Vagina (tissue), 2 donors: ENCODE results near the gene IFT80. TPM values are rescaled to one million over a fixed set of nuclear protein-coding genes. Genes with fewer than 3 reads are reported as not detected.

ENCODE experiments used
- DNase-seq, 2 donors: peaks; one replicate each; pipeline ENCODE4 v3.0.0-alpha.2; 2017; ENCODE audit errors: extremely low spot score in 2 of 2
- H3K27ac ChIP-seq: fragments of 200-600 bp; sonication (generic); one replicate; pipeline ENCODE4 v1.5.1; 2019
- H3K27me3 ChIP-seq: fragments of 200-600 bp; sonication (generic); one replicate; pipeline ENCODE4 v1.5.1; 2019
- H3K36me3 ChIP-seq, 2 donors: fragments of 200-600 bp; sonication (generic); one replicate each; pipeline ENCODE4 v1.5.1; 2017 to 2019
- H3K4me1 ChIP-seq: fragments of 200-600 bp; sonication (generic); one replicate; pipeline ENCODE4 v1.5.1; 2019
- H3K4me3 ChIP-seq, 2 donors: fragments of 200-600 bp; sonication (generic); 1 replicate in 1 of 2; 2 replicates in 1 of 2; pipeline ENCODE4 v1.5.1; 2016 to 2019
- H3K9me3 ChIP-seq: fragments of 200-600 bp; sonication (generic); one replicate; pipeline ENCODE4 v1.5.1; 2019
- CTCF ChIP-seq, 3 experiments: fragments of 450-650 bp in 2 of 3; fragments of 200-600 bp in 1 of 3; sonication (generic) in 1 of 3; IDR thresholded peaks; one replicate each; pipeline ENCODE4 v1.5.1; 2017 to 2019; ENCODE audit warnings: antibody characterized with exemption in 3 of 3, mild to moderate bottlenecking in 2 of 3, moderate library complexity in 2 of 3
- POLR2A ChIP-seq, 2 donors: fragments of 450-650 bp; IDR thresholded peaks; one replicate each; pipeline ENCODE4 v1.6.1; 2017; ENCODE audit warnings: antibody characterized with exemption in 2 of 2, mild to moderate bottlenecking in 2 of 2, moderate library complexity in 2 of 2
- POLR2AphosphoS5 ChIP-seq, 2 donors: sonication (generic); formaldehyde crosslinking; IDR thresholded peaks; one replicate each; pipeline ENCODE4 v1.9.0; 2017; ENCODE audit warnings: antibody characterized with exemption in 2 of 2, mild to moderate bottlenecking in 2 of 2, low read depth in 1 of 2; ENCODE audit not compliant: insufficient read depth in 1 of 2
- intact Hi-C: fragments of 100-400 bp; cut with DNase I; formaldehyde crosslinking; loops from one replicate; pipeline ENCODE4 v1.15.1; 2023
- total RNA-seq: library from RNA; depleted of rRNA; stranded (reverse); fragments of >200 nt; gene quantifications from one replicate; pipeline ENCODE4 v1.2.3, GENCODE V29; 2016

IFT80 gene
- total RNA-seq, 1 donor from 2014 or later = 8.3 TPM

GRCh38 chr3:160440687-160441086 lies 41.7 kb upstream of the IFT80 start:
- TF ChIP-seq POLR2AphosphoS5 (IDR thresholded peaks at IDR 0.05; ENCODE audit: insufficient read depth in 1 of 2, low read depth in 1 of 2) (no peak), CTCF (IDR thresholded peaks at IDR 0.05) (no peak), POLR2A (IDR thresholded peaks at IDR 0.05) (no peak)
- DNase-seq = no peak
- Histone ChIP-seq H3K36me3 (peaks cover 0 to 1% of the 10 kb centered on the region in 2 donors), H3K27ac (no peak overlapping the region), H3K4me1 (no peaks in the 10 kb centered on the region), H3K4me3 (no peak overlapping the region), H3K9me3 (no peaks in the 10 kb centered on the region), H3K27me3 (no peaks in the 10 kb centered on the region)
- intact Hi-C loops = no loop called here

GRCh38 chr3:160437083-160437455 lies 38.0 kb upstream of the IFT80 start:
- TF ChIP-seq POLR2AphosphoS5 (IDR thresholded peaks at IDR 0.05; ENCODE audit: insufficient read depth in 1 of 2, low read depth in 1 of 2) (no peak), CTCF (IDR thresholded peaks at IDR 0.05) (no peak), POLR2A (IDR thresholded peaks at IDR 0.05) (no peak)
- no peaks in the 10 kb centered on the region for H3K9me3 ChIP-seq
- no peaks in the 10 kb centered on the region for H3K27me3 ChIP-seq
- no peak overlapping the region for H3K27ac ChIP-seq
- DNase-seq = no peak
- no peaks in the 10 kb centered on the region for H3K4me1 ChIP-seq
- H3K4me3 ChIP-seq = no peak overlapping the region
- intact Hi-C loops = no loop called here
- peaks cover 0 to 31% of the 10 kb centered on the region in 2 donors for H3K36me3 ChIP-seq

DNA sequence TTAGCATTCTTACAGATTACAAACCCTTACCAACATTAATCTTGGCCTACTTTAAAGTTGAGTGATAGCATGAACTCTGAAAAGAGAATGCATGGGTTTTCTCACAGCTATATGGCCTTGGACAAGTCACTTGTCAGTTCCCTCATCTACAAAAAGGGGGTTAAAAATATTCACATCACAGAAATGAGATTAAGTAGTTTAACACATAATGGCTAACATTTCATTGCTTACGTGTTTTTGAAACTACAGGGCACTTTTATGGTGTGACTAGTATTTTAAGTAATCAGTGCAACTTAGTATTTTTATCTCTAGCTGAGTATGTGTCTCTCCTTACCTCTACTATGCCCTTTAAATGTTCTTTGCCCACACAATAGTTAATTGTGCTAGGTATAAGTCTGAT lies 36.7 kb upstream of the IFT80 start:
- intact Hi-C loops = no loop called here
- Histone ChIP-seq H3K4me1 (no peaks in the 10 kb centered on the region), H3K4me3 (no peak overlapping the region), H3K36me3 (peaks cover 0 to 37% of the 10 kb centered on the region in 2 donors), H3K9me3 (no peaks in the 10 kb centered on the region), H3K27ac (no peak overlapping the region), H3K27me3 (no peaks in the 10 kb centered on the region)
- TF ChIP-seq POLR2AphosphoS5 (IDR thresholded peaks at IDR 0.05; ENCODE audit: insufficient read depth in 1 of 2, low read depth in 1 of 2) (no peak), CTCF (IDR thresholded peaks at IDR 0.05) (no peak)
- DNase-seq = no peak

DNA sequence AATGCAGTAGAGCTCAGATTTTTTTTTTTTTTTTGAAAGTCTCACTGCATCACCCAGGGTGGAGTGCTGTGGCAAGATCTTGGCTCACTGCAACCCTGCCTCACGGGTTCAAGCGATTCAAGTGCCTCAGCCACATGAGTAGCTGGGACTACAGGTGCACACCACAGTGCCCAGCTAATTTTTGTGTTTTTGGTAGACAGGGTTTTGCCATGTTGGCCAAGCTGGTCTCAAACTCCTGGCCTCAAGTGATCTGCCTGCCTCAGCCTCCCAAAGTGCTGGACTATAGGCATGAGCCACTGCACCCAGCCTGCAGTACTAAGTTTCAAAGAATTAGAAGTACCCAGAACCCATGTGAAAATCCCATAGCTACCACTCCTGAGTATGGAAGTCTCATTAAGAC lies 36.1 kb upstream of the IFT80 start:
- DNase-seq = no peak

GRCh38 chr3:160434071-160434470 lies 35.0 kb upstream of the IFT80 start:
- Histone ChIP-seq H3K4me1 (no peaks in the 10 kb centered on the region), H3K9me3 (no peaks in the 10 kb centered on the region), H3K4me3 (no peak overlapping the region), H3K27me3 (no peaks in the 10 kb centered on the region), H3K36me3 (peaks cover 0 to 37% of the 10 kb centered on the region in 2 donors), H3K27ac (no peak overlapping the region)
- no peak for DNase-seq
- intact Hi-C loops = no loop called here
- TF ChIP-seq CTCF (IDR thresholded peaks at IDR 0.05) (no peak), POLR2AphosphoS5 (IDR thresholded peaks at IDR 0.05; ENCODE audit: insufficient read depth in 1 of 2, low read depth in 1 of 2) (no peak), POLR2A (IDR thresholded peaks at IDR 0.05) (no peak)

More for the DNA sequence above, 36.1 kb upstream of the IFT80 start:
- TF ChIP-seq CTCF (IDR thresholded peaks at IDR 0.05) (no peak), POLR2A (IDR thresholded peaks at IDR 0.05) (no peak)
- Histone ChIP-seq H3K27ac (no peak overlapping the region), H3K9me3 (no peaks in the 10 kb centered on the region), H3K4me1 (no peaks in the 10 kb centered on the region), H3K27me3 (no peaks in the 10 kb centered on the region), H3K4me3 (no peak overlapping the region), H3K36me3 (peaks cover 0 to 37% of the 10 kb centered on the region in 2 donors)
- intact Hi-C loops = no loop called here
